Measurements from ENCODE around the gene ZNF407.

Gene ZNF407

DNA sequence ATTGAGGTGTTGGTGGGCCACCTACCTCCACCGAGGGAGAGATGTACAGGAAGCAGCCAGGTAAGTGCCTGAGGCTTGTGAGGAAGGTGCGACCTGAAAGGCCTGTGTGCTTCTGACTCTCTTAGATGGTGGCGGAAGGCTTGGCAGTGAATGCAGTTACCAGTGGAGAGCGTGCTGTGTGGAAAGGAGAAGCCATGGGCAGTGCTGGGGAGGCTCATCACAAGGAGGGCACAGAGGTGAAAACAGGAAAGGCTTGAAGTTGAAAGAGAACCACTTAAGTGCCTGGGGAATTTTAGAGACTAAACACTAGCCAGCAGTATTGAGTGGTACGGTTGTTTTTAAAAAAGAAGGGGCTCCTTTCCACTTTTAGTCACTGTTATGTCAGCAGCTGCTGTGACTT, 130.9 kb downstream of the ZNF407 start:
- no peak for DNase-seq (ENCODE audit: low read depth in 2 of 2)

DNA sequence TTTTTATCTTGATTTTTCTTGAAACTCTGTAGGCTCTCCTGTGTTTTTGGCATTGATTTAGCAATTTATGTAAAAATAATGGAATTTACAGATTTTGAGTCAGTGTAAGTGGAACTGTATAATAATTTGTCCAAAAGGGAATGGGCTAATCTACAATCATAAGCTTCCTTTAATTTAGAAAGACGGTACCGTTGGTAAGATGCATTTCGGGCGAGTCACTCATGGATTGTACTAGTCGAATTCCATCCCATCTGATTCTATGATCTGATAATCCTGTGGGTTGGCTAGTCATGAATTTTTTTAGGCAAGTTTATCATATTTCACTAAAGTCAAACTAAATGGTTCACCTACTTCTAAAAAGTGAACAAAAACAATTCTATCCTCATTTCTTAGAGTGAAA, 133.4 kb downstream of the ZNF407 start:
- no peak for DNase-seq (ENCODE audit: low read depth in 2 of 2)

DNA sequence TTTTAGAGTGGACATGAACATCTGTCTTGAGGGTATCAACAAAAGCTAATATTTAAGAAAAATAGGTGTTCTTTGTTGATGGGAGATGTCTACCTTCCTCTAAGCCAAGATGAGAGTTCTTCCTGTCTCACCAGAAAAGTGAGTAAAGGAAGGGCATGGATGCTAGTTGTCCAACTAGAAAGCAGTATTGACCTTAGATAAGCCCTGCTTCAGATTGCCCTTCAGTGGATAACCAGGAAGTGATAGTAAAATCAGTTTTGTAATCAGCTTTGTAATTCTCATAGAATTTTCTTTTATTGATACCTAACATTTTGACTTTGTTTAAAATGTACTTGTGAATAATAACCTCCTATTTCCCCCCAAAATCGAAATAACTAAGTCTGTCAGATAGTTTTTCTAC, 134.7 kb downstream of the ZNF407 start:
- DNase-seq (ENCODE audit: low read depth in 2 of 2), result no peak

DNA sequence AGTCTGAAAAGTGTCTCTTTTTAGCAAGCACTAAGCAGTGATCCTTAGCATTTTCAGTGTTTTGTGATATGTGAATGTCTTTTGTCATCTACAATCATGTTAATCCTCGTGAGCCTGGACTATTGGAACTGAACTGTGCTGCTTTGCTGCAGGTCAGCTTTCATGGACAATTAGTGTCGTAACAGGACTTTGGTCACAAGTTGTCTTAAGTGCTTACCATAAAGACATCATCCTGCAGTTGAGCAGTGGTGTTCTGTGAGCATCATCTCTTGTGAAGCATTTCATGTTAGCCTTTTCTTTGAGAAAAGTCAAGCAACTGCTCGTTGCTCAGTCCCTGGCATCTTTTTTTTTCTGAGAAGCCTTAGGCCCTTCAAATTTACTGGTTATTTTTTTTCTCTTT, 135.9 kb downstream of the ZNF407 start:
- no peak for DNase-seq (ENCODE audit: low read depth in 2 of 2)

DNA sequence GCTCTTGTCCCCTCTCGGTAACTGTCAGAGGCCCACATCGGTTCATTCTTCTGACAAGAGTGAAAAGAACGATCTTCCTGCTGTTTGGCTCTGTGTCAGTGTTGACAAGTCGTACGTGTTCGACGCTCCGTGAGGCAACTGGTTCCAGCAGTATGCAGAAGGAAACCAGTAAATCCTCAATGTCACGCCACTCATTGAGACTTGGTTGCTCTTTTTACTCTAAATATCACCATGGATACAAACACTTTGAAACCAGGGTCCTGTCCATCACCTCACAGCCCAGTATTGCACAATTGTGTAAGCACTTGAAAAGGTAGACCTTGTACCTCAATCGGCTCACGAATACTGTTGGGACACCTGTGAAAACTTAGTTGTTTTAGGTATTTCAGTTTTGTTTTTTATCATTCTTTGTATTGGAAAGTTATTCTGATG, 136.4 kb downstream of the ZNF407 start:
- DNase-seq (ENCODE audit: low read depth in 2 of 2), result no peak

DNA sequence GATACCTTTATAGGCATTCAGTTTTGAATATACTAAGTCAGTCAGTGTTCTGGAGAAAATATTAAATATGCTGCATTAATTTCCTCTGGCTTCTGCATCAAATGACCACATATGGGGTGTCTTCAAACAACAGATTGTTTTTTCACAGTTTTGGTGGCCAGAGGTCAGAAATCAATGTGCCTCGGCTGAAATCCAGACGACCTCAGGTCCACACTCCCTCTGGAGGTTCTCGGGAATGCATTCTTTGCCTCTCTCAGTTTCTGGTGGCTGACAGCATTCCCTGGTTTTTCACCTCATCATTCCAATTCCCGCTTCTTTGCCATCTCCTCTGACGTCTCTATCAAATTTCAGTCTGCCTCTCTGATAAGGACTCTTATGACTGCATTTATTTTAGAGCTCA, 142.3 kb downstream of the ZNF407 start:
- no peak for DNase-seq (ENCODE audit: low read depth in 2 of 2)

DNA sequence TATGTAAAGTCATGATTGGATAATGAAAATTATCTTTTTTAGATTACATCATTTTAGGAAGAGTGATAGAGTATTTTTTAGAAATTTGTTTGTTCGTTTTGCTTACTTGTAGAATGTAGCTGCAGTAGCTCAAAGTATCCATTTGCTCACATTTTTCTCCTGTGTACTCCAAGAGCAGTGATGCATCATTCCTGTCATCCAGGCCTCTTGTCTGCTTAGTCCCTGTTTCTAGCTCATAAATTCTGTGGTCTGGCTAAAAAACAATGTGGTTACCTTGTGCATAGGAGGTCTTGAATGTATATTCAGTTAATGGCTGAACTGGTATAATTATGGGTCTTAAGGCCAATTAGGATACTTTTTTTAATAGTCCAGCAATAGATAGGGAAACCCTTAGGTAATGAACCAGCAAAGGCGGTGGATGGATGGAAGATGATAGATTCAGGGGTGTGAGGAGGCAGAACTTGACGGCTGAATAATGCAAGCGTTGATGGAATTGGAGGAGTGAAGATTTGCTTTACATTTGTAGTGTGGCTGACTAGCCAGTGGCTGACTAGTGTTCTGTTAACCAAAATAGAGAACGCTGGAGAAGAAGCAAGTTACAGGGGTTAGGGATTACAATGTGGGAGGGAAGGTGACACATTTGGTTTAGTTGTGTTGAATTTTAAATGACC, 145.0 kb downstream of the ZNF407 start:
- no peak for DNase-seq (ENCODE audit: low read depth in 2 of 2)

DNA sequence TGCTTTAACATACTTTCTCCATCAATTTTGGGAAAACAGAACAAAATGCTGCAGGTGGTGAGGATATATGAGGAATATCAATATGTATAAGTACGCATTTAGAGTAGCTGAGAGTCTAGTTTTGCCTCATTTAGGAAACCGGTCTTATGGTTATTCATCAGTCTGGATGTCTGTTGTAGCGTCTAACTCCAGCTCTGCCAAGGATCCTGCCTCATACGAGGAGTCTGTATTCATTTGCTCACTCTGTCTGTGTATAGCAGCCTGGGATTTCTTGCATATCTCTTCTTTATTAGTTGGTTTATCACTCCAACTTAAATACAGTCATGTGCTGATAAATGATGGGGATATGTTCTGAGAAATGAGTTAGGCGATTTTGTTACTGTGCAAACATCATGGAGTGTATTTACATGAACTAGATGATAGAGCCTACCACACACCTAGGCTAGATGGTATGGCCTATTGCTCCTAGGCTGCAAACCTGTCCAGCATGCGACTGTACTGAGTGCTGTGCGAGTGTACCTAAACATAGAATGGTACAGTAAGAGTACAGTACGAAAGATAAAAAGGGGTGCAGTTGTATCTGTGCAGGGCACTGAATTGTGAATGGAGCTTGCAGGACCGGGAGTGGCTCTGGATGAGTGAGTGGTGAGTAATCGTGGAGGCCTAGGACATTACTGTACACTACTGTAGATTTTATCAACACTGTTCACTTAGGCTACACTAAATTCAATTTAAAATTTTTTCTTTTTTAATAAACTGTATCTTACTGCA, 148.1 kb downstream of the ZNF407 start:
- no peak for DNase-seq (ENCODE audit: low read depth in 2 of 2)

DNA sequence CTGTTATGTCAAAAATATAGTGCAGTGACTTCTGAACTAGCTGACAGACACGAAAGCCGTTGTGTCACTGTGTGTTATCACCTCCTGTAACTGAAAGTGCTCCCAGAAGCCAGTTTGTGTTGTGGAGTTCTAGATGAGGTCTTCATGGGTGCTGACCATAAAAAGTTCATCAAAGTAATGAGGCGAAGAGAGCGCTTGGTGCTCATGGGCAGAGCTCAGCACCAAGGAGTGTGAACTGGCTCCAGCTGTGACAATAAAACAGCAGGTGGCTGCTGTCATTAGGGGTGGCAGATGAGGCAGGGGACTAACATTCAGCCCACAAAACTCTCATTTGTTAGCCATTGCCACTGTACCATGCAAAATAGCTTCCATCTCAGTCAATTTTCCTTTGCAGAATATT, 151.1 kb downstream of the ZNF407 start:
- no peak for DNase-seq (ENCODE audit: low read depth in 2 of 2)

DNA sequence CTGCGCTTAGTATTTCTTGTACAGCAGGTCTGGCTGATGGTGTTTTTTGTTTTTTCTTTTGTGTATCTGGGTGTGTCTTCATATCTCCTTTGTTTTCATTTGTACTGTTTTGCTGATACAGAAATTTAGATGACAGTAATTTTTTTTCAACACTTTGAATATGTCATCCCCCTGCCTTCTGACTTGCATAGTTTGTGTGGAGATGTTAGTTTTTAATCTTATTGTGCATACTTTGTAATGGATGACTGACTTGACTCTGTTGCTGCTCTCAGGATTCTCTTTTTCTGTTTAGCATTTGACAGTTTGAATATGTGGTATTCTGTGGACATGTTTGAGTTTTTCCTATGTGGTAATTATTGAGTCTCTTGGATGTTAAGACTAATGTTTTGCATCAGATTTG, 161.3 kb downstream of the ZNF407 start:
- DNase-seq (ENCODE audit: low read depth in 2 of 2), result no peak

DNA sequence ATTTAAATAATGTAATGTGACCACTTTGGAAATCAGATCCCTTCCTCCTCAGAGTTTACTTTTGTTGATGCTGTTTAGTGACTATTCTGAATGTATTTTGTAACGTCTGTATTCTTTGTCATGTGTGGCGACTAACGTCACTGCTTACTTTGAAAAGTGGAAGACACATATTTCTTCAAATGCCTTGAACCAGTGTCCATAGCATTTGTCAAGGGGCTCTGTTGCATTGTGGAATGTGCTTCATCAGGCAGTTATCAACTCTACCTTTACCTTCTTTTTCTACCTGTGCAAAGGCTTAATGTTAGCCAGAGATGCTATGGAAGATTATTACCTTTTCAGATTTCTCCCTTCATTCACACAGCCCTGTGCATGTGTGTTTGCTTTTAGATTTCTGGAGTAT, 162.4 kb downstream of the ZNF407 start:
- DNase-seq (ENCODE audit: low read depth in 2 of 2), result no peak

DNA sequence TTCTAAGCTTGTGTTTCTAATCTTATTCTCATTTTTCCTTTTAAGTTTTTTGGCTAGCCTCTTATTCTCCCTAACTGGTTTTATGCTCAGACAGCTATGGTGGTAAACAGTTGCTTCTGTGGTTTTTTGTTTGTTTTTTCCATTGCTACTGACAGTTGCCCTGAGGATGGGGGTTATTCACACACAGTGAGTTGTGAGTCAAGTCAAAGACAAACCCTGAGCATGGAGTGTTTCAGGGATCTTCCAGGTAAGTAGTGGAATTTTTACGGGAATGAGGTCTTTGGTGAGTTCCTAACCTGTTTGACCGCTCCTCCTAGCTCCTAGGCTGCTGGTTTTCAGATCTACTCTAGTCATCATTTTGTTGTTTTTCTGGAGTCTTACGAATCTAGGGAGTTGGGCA, 162.8 kb downstream of the ZNF407 start:
- DNase-seq (ENCODE audit: low read depth in 2 of 2), result no peak

DNA sequence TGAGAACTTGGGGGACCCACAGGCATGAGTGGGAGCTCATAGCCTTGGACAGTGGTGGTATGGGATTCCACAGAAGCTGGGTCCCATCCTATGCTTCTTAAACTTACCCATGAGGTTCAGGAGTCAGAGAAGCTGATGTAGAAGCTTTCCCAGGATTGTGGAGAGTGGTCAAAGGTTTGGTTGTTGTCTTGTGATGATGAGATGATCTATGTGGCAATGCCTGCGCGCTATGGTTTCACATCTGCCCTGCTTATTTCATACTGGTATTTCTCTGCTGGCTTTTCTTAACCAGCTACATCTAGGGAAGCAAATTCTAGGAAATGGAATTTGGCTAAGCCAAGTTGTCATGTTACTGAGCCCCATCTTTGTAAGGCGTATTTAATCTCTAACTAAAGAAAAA, 168.6 kb downstream of the ZNF407 start:
- no peak for DNase-seq (ENCODE audit: low read depth in 2 of 2)

DNA sequence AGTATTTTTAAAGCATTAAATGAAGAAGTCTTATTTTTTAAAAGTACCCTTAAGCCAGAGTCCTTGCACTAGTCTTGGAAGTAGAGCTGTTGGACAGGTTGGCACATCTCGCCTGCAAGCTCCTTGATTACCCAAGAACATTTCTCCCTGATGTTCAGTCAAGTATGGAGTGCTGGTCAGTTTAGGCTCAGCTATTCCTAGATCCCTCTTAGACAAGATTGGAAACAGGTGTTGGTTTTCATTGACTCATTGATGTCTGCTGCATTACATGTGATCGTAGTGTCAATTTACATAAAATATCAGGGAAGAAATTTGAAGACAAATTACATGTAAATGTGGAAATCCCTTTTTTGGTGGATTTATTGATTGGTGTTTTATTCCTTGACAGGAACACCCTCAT, 170.4 kb downstream of the ZNF407 start:
- DNase-seq (ENCODE audit: low read depth in 2 of 2), result no peak

DNA sequence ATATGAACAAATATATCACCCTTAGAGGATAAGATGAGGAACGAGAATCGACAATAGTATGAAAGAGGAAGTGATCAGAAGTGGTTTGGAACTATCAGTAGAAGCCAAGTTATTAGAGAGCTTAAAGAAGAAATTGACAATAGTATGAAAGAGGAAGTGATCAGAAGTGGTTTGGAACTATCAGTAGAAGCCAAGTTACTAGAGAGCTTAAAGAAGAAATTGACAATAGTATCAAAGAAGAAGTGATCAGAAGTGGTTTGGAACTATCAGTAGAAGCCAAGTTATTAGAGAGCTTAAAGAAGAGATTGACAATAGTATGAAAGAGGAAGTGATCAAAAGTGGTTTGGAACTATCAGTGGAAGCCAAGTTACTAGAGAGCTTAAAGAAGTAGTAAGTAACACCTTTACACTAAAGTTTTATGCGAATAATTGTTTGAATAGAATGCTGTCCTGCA, 175.5 kb downstream of the ZNF407 start:
- DNase-seq (ENCODE audit: low read depth in 2 of 2), result no peak

DNA sequence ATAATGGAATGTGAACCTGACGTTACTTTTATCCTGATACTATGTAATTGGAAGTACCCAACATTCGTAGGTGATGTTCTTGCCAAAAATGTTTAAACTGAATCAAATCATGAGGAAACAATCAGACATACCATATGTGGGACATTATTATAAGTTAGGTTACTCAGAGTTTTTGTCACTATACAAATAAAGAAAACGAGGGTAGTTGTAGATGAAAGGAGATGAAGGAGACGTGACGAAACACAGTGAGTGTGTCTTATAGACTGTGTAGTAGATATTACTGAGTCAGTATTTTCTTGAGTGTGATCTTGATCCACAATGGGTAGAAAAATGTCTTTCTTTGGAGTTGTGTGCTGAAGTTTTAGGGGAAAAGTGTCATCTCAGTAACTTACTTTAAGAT, 176.8 kb downstream of the ZNF407 start:
- DNase-seq (ENCODE audit: low read depth in 2 of 2), result no peak

DNA sequence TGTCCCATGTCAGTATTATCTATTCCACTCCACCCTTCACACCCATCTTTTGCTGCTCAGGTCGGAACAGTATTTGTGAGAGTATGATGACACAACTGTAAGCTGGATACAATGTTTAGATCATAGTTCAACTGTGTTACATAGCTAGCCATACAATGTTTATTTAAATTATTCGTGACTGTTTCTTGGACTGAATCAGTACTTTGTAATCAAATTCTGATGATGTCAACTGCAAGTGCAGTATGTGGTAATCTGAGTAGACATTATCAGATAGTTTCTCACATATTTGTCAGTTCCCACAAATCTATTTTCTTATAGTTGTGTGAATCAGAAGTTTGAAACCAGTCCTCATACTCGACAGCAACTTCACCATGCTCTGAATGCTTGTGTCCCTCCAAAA, 177.6 kb downstream of the ZNF407 start:
- DNase-seq (ENCODE audit: low read depth in 2 of 2), result no peak

DNA sequence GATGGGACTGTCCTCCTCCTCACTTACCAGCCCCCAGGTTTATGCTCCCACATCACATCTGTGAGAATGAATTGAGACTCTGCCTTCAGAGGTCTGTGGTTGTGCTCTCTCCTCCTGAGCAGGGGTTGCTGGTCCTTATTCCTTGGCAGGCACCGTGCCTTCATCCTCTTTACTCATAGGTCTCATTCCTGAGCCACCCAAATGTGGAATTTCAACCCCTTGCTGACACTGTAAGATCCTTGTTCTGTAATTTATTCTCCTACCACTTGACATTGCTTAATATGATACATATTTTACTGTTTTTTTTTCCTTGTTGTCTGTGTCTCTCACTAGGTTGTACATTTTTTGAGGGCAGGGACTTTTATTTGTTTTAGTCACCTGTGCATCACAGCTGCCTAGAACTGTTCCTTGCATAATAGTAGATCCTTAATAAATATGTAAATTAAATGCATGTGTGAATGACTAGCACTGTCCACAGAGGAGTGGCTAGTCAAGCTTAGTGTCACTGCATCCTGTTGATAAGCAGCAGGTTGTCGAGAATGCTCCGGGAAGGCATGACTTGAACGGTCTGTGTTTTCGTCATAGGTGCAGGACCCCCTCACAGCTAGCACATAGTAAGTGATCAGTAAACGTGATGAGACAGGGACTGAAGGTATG, 180.6 kb downstream of the ZNF407 start:
- DNase-seq (ENCODE audit: low read depth in 2 of 2), result no peak

DNA sequence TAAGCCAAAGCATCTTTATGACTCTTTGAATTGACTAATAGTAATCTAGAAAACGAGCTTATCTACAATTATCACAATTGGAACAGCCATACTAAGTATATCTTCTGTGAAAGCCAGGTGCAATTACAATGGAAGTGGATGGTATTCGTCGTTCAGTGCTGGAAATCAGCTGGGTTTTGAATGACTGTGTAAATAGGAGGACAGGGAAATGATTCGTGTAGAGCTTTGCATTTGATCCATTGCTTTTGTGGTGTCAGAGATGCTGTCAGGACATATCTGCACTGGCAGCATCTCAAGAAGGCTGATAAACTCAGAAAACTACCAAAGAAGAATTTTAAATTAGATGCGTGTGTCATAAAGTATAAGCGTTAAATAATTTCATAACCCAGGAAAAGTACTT, 187.1 kb downstream of the ZNF407 start:
- DNase-seq (ENCODE audit: low read depth in 2 of 2), result no peak

DNA sequence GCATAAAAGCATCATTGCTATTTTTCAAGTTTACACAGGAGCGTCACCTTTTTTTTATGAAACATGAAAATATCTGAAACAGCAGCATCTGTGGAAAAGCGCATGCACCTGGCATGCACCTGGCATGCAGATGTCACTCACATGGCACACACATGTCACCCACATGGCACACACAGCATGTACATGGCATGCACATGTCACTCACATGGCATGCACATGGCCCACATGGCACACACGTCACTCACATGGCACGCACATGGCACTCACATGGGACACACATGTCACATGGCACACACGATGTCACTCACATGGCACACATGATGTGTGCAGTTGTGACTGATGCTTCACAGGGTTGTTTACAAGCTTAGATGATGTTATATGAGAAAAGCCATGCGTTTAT, 188.0 kb downstream of the ZNF407 start:
- DNase-seq (ENCODE audit: low read depth in 2 of 2), result no peak

DNA sequence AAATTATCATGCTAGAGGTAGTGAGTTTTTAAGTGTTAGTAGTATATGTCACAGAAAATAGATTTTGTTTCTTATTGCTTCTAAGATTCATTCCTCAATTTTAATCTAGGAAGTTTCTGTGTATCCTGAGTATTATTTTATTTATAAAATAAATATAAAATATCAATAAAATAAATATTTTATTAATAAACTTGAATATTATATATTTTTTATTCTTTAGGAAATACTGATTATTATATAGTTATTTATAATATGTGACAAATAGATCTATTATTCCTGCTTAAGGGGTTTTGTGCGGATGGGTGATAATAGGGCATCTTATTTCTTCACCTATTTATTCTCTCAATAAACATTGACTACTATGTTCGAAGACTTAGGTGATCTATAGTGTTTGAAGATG, 191.0 kb downstream of the ZNF407 start:
- DNase-seq (ENCODE audit: low read depth in 2 of 2), result no peak

DNA sequence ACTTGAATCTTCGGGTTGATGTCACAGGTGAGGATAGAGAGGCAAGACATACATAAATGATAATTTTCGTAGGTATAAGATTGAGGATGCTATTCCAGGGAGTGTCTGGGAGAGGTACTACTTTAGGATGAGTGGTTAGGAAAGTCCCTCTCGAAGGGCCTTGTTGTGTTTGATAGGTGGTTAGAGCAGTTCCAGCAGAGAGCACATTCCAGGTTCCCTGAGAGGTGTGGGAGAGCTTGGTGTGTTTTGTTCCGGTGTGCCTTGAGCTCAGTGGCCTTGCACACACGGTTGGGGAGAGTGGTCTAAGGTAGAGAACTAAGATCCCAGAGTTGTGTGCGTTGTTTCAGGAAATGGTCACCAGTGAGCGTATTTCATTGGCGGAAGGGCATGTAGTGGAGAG, 191.4 kb downstream of the ZNF407 start:
- no peak for DNase-seq (ENCODE audit: low read depth in 2 of 2)

DNA sequence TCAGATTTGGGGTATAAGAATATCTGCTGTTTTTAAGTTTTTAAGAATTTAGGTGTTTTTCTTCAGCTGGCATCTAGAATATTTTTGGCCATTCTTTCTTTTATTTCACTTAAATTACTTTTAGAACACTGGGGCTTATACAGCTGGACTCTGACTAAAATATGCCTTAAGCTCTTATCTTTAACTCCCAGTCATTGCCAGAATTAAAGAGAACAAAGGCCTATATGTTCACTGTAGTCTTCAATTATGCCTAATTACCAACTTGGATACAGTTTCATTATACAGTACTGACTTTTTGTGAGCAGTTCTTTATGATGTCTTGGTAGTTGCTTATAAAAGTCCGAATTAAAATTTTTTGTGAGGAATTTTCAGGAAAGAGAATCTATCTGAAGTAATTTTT, 192.8 kb downstream of the ZNF407 start:
- no peak for DNase-seq (ENCODE audit: low read depth in 2 of 2)

Measured in stimulated activated CD8-positive, alpha-beta memory T cell treated with anti-CD3 and anti-CD28 coated beads, Interleukin-2, amount 100 ng/mL, for 48 hours (primary cell).